A549 treated with AZD9567 at 1 μM for 4 hours (cell line): Measurements from ENCODE around the gene TNFAIP3. TPM values are rescaled to one million over a fixed set of nuclear protein-coding genes. Genes with fewer than 3 reads are reported as not detected.

Experiments
- total RNA-seq: library from RNA; stranded (reverse); fragments of 200-300 nt; extraction: Qiagen RNA extraction; gene quantifications from 5 replicates; pipeline ENCODE4 v1.2.3, GENCODE V29; 2022; ENCODE audit not compliant: insufficient read depth

Gene TNFAIP3
- 17.1 to 26.7 TPM (median 24.9 TPM) in 5 replicates for total RNA-seq

GRCh38 chr6:137866914-137867684 is at the start of gene TNFAIP3:
TNFAIP3 (plus strand) TSS chr6:137867259; CDS start chr6:137871228, 3,969 bp downstream.

Other genes with a start within 250 kb of the TNFAIP3 start
- gene PERP, start 240.2 kb downstream of the TNFAIP3 start, total RNA-seq: 70.4 to 82.7 TPM (median 79.6 TPM) in 5 replicates